ENCODE results near the gene NR1D1. TPM values are rescaled to one million over a fixed set of nuclear protein-coding genes. Genes with fewer than 3 reads are reported as not detected.
A peak's percentile ranks its signal among the peaks of the same experiment; 100 is the strongest.

Gene NR1D1
- total and polyA plus RNA-seq, 7 donors: 21.4 to 88.7 (median 40.8) TPM

DNA sequence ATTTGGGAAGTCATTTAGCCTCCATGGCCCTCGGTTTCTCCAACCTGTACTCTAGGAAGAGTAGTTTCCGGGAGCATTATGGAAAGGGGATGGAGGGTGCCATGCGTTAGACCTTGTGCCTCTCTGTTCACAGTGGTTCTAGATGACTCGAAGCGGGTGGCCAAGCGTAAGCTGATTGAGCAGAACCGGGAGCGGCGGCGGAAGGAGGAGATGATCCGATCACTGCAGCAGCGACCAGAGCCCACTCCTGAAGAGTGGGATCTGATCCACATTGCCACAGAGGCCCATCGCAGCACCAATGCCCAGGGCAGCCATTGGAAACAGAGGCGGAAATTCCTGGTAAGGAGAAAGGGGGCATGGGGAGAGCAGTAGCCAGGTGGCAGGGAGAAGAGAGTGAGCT, 15.9 kb downstream of the NR1D1 start:
- Histone ChIP-seq H3K9me3 (no peaks in the 10 kb centered on the region), H3K4me1 (peaks cover 5% of the 10 kb centered on the region), H3K36me3 (ENCODE audit: insufficient read depth in 1 of 2, low read depth in 1 of 2) (peaks cover 3 to 89% of the 10 kb centered on the region in 2 donors), H3K27ac (peak overlapping the region; percentile 16), H3K27me3 (ENCODE audit: insufficient read depth in 3 of 3, low read length in 2 of 3) (no peaks in the 10 kb centered on the region), H3K4me3 (no peak overlapping the region)
- TF ChIP-seq, protein P1, sequence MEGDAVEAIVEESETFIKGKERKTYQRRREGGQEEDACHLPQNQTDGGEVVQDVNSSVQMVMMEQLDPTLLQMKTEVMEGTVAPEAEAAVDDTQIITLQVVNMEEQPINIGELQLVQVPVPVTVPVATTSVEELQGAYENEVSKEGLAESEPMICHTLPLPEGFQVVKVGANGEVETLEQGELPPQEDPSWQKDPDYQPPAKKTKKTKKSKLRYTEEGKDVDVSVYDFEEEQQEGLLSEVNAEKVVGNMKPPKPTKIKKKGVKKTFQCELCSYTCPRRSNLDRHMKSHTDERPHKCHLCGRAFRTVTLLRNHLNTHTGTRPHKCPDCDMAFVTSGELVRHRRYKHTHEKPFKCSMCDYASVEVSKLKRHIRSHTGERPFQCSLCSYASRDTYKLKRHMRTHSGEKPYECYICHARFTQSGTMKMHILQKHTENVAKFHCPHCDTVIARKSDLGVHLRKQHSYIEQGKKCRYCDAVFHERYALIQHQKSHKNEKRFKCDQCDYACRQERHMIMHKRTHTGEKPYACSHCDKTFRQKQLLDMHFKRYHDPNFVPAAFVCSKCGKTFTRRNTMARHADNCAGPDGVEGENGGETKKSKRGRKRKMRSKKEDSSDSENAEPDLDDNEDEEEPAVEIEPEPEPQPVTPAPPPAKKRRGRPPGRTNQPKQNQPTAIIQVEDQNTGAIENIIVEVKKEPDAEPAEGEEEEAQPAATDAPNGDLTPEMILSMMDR (IDR thresholded peaks at IDR 0.05): no peak
- intact Hi-C loops (cut with DNase I): no loop called here
- ATAC-seq (no peak), DNase-seq (no peak)
- WGBS, 3 donors: 90 to 95% (median 93%) methylated on average over 14 of the region's 14 CpGs

DNA sequence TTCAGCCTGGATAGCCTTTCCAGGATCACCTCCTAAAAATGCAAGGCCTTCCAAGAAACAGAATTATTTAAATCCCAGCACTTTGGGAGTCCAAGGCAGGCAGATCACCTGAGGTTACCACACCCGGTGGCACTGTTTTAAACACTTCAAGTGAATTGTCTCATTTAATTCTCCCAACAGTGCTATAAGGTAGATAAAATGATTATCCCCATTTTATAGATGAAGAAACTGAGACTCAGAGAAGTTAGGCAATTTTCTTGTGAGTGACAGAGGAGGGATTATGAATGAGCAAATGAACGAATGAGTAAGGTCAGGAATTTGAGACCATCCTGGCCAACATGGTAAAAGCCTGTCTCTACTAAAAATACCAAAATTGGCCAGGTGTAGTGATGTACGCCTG, 20.8 kb downstream of the NR1D1 start:
- Histone ChIP-seq H3K4me3 (no peak overlapping the region), H3K4me1 (peaks cover 26% of the 10 kb centered on the region), H3K27me3 (ENCODE audit: insufficient read depth in 3 of 3, low read length in 2 of 3) (no peaks in the 10 kb centered on the region), H3K36me3 (ENCODE audit: insufficient read depth in 1 of 2, low read depth in 1 of 2) (peaks cover 0 to 81% of the 10 kb centered on the region in 2 donors), H3K9me3 (no peaks in the 10 kb centered on the region), H3K27ac (no peak overlapping the region)
- TF ChIP-seq, protein P1 (IDR thresholded peaks at IDR 0.05): no peak
- DNase-seq: no peak
- ATAC-seq: no peak
- 52 to 91% (median 64%) methylated on average over 3 of the region's 3 CpGs for WGBS, 3 donors
- intact Hi-C loops (cut with DNase I): no loop called here

DNA sequence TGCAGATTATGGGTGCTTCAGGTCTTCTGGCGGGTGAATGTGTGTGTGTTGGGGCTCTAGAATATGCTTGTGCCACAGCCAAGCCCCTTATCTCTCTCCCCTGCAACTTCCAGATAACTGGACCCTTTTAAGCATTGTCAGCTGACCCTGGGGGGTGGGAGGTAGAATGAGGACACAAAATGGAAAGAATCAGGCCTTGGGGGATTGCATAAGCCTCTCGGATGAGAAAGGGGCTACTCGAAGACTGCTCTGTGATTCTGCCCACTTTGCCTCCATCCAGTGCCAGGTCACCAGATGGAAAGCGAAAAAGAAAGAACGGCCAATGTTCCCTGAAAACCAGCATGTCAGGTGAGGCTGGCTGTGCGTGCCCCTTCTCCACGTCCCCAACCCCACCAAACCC, 23.8 kb downstream of the NR1D1 start:
- no peaks in the 10 kb centered on the region for H3K9me3 ChIP-seq
- peaks cover 56% of the 10 kb centered on the region for H3K4me1 ChIP-seq
- no peak overlapping the region for H3K27ac ChIP-seq
- TF ChIP-seq, protein P1 (IDR thresholded peaks at IDR 0.05): no peak
- intact Hi-C loops (cut with DNase I): loop anchor here in 1 of 2 donors (2.0 kb wide), 1 partner anchor 14 kb away; no protein-coding TSS in a partner anchor
- H3K27me3 ChIP-seq (ENCODE audit: insufficient read depth in 3 of 3, low read length in 2 of 3): no peaks in the 10 kb centered on the region
- no peak for DNase-seq
- no peak overlapping the region for H3K4me3 ChIP-seq
- WGBS, 3 donors: 73 to 84% (median 82%) methylated on average over 7 of the region's 7 CpGs
- ATAC-seq: no peak
- peaks cover 0 to 66% of the 10 kb centered on the region in 2 donors for H3K36me3 ChIP-seq (ENCODE audit: insufficient read depth in 1 of 2, low read depth in 1 of 2)

DNA sequence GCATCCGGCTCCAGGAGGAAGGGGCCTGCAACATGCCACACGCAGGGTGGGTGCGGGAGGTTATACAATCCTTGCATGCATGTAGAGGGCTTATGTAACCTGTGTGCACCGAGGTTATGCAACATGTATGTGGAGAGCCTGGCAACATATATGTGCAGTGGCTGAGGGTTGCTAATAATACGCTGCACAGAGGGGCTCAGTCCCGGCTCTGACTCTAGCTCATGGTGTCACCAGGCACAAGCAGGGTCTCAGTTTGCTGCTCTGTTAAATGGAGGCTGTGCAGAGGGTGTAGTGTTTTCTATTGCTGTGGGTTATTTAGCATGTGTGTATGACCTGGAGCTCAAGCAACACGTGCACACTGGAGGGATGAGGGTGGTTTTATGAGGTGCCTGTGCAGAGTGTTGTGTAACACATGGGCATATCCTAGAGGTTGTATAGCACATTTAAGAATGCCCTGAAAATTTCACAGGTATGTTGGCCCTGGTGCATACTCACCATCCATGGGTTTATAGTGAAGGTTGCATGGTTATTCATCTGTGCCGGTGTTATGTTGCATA, 24.4 kb downstream of the NR1D1 start:
- Histone ChIP-seq H3K4me3 (peak overlapping the region; percentile 51), H3K4me1 (peaks cover 62% of the 10 kb centered on the region), H3K27ac (peak overlapping the region; percentile 94), H3K27me3 (ENCODE audit: insufficient read depth in 3 of 3, low read length in 2 of 3) (no peaks in the 10 kb centered on the region), H3K36me3 (ENCODE audit: insufficient read depth in 1 of 2, low read depth in 1 of 2) (peaks cover 0 to 60% of the 10 kb centered on the region in 2 donors), H3K9me3 (no peaks in the 10 kb centered on the region)
- no peak for DNase-seq
- intact Hi-C loops (cut with DNase I): loop anchor here in 1 of 2 donors (2.0 kb wide), 1 partner anchor 15 kb away; no protein-coding TSS in a partner anchor
- TF ChIP-seq, protein P1 (IDR thresholded peaks at IDR 0.05): no peak
- no peak for ATAC-seq
- WGBS, 3 donors: 23 to 43% (median 25%) methylated on average over 8 of the region's 8 CpGs
